ENCODE measurements around the gene DMRT2.

Gene DMRT2

GRCh38 chr9:1047591-1048230, 2.4 kb upstream of the DMRT2 start:
- DNase-seq: no peak

GRCh38 chr9:1048231-1048619, 1.9 kb upstream of the DMRT2 start:
- DNase-seq: no peak

- DNase-seq: no peak
These were observed 1.3 kb upstream of the DMRT2 start for GRCh38 chr9:1048811-1049210.

- DNase-seq: no peak
These were observed 516 bp upstream of the DMRT2 start for GRCh38 chr9:1049641-1050040.

DNA sequence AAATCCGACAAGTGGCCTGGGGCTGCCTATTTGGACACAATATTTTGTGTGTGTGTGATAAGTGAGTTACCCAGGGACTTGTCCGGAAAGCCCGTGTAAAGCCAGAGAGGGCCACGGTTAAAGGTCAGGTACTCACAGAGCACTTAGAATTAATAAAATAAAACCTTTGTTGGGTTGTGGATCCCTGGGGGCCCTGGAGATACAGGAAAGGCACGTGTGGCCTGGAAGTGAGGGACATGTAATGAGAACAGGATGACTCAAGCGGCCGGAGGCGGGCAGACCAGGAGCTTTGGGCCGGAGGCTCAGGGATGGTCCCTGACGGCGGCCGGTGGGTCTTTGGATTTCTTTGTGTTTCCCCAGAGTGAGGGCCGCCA, 1.0 kb downstream of the DMRT2 start:
- DNase-seq: no peak

- DNase-seq: no peak
These were observed 1.6 kb downstream of the DMRT2 start for GRCh38 chr9:1051584-1052275.

GRCh38 chr9:1052365-1053281, 2.5 kb downstream of the DMRT2 start:
- no peak for DNase-seq

DNA sequence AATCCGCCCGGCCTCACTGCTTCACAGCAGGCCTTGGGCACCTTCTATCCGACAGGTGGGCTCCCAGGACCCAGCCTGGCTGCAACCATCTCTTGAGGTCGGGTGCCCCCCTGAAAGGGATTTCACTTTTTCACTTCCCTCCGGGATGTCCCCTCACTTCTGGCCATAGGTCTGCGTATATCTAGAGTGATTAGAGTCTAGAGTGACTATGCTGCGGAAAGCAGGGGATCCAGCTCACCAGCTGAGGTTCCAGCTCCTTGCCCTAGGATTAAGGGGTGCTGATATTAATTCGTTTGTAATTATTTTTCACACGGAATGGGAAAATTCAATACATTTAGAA, 3.1 kb downstream of the DMRT2 start:
- DNase-seq: no peak

GRCh38 chr9:1053986-1054425, 3.8 kb downstream of the DMRT2 start:
- no peak for DNase-seq

DNA sequence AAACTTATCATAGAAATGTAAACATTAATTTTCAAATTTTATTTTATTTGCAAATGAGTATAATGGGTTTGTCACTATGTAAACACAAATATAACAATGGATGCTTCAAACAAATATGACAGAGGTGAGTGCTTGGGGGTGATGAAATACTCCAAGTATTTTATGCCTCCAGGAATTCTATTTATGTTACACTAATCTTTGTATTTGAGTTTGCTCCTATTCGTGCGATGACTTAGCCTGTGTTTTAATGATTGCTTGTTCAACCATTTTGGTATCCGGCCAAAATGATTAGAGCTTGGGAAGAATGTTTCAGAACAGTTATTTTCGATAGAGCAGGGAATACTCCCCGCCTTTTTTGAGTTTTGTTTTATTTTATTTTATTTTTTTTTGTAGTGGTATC, 5.0 kb downstream of the DMRT2 start:
- DNase-seq: no peak

DNA sequence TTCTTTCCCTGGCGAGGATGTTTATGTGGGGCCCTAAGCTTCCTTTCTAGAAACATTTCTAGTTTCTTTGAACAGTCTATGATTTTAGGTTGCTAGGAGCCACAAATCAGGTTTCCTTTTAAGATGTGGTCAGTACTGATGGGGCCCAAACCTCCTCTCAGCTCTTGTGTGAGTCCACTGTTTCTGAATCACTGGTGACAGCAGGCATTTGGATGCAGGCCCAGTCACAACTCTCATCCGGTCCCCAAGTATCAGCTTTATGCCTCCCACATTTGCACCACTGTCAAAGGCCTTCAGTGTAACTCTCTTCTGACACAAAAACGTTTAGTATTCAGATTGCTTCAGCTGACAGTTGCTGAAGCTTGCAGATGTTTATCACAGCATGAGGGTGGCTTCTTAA, 7.8 kb downstream of the DMRT2 start:
- no peak for DNase-seq

DNA sequence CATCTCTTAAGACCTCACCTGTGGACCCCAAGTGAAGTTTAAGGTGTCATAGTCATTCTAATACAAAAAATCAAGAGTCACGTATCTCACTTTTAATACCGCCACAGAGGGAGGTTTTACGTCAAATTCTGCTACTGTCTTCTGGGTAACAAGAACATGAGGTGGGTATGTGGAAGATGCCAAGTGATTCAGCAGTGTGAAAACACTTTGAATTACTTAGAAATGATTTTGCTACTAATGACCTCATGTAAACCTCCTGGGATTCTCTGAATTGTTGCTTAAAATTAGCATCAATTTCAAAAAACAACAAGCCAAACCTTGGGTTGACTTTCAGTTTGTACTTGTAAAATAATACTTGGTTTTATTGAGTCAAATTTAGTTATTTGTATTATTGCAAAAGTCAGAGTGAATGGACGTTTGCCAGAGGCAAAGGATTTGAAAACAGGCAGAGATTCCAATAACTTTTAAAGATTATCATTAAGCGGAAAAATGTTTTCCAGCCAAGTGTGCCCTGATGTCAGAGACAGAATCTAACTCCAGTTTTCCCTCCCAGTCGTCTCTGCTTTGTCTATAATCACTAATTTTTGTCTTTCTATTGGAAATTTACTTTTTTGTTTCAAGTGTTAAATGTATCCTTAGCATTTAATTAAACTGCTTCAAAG, 8.8 kb downstream of the DMRT2 start:
- DNase-seq: no peak

GRCh38 chr9:1065130-1065529, 15.0 kb downstream of the DMRT2 start:
- DNase-seq: no peak

GRCh38 chr9:1070692-1071091, 20.5 kb downstream of the DMRT2 start:
- no peak for DNase-seq

DNA sequence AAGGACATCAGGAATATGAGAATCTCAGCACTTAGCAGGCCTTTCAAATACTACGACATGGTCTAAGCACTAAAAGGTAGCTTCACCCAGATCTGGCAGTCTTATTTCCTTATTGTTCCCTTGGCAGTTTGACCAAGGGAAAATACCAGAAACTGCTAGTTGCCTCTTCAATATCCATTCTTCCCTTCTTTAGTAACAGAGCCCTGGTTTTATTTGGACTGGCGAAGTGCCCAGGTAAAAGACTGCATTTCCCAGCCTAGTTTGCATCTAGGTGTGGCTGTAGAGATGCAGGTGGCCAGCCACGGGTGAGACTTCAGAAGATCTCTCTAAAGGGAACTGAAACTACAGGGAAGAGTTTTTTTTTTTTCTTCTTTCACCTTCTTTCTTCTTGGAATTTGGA, 21.6 kb downstream of the DMRT2 start:
- DNase-seq: no peak

DNA sequence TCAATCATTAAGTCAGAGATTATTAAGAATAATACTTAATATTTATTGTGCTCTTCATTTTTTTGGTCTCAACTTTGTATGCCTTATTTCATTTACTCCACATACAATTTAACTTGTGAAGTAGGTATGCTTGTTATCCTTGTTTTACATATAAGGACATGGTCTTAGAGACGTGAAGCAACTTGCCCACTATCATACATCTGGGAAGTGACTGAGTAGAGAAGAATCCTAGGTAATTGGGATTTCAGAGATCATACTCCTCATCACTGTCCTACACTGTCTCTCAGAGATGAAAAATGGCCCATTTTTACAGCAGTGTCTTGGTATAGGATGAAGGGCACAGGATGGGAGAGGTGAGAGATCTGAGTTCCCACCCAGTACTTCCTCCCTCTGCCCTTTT, 23.3 kb downstream of the DMRT2 start:
- DNase-seq: no peak

- DNase-seq: no peak
These were observed 27.5 kb downstream of the DMRT2 start for GRCh38 chr9:1077616-1078015.

DNA sequence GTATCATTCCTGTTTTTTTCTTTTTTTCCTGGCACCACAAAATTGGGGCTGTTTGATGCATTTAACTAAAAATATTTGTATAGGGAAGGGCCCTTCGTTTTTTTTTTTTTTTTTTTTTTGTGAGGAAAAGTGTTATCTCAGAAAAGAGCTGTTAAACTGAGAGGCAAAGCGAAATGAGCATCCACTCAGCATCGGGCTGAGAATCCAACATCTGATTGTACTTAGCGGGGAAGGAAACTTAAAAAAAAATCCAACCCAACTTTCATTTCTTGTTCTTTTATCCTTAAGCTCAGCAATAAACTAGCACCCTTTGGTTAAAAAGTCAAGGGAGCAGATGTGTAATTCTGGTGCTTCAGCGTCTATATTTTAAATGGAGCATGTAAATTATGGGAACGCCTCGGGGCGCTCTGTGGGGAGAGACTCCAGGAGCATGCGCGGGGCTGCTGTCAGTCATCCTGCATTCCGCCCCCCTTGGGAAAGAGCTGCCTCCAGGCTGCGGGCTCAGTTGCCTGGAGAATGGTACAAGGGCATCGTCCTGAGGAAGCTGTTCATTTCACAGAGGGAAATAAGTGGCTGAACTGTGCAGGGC, 33.3 kb downstream of the DMRT2 start:
- DNase-seq: no peak

DNA sequence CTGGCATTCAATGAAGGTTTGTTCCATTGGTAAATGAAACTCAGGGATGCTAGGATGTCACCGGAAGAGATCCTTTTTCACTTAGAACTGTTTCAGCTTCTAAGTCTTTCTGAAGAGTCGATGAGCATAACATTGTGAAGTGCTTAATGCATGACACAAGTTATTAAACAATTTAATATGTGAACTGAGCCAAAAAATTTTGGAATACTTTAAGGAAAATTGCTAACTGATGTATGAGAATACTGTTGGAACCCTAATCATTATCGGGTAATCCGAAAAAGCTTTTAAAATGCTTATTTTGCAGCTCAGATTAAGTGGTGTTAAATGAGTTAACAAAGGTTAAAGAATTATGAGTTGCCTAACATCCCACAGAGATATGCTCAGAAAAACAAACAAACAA, 34.9 kb downstream of the DMRT2 start:
- no peak for DNase-seq

- DNase-seq: no peak
These were observed 36.4 kb downstream of the DMRT2 start for GRCh38 chr9:1086517-1086916.

DNA sequence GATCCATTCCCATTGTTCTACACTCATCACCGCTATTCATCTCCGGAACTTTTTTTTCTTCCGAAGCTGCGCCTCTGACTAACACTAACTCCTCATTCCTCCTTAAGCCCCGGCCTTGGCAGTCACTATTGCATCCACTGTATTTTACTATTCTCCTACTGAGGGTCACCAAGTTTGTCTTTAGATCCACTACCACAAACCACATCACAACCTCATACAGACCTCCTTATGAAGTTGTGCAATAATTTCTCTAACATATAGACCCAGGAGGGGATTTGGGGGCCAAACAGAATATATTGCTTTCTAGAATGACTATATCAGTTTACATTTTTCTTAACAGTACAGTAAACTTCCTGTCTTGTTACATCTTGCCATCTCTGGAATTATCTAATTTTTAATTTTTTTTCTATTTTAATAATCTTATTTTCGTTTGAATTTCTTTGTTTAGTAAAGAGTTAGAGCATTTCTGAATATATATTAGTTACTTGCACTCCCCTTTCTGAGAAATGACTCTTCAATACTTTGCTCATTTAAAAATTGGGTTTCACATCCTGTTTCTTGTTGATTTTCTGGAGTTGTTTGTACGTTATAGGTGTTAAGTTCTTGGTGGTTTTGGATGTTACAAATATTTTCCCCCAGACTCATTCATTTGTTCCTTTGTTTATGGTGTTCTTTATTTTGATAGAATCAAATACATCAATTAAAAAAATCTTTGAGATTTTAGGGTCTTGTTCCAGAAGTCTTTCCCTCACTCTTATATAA, 37.1 kb downstream of the DMRT2 start:
- no peak for DNase-seq

DNA sequence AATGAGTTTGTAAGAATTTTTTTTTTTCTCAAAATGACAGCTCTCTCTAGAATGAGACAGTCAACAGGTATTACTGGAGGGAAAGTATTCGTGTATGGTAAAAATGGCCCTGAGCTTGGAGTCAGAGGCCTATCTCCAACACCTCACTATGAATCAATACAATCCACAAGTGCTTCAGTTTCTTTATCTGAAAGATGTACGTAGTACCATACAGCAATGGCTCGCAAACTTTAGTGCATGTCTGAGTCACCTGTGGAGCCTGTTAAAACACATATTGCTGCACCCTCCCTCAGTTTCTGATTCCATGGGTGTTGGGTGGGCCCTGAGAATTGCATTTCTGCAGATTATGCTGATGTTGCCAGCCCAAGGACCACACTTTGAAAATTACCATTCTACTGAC, 44.6 kb downstream of the DMRT2 start:
- no peak for DNase-seq

Measured in CD4-positive, alpha-beta T cell treated with Interferon gamma for 1 hour (primary cell).